HepG2 (cell line): ENCODE data around the gene ATG16L2. TPM values are rescaled to one million over a fixed set of nuclear protein-coding genes. Genes with fewer than 3 reads are reported as not detected.

ENCODE experiments used
- CENPT ChIP-seq: sonication (generic); formaldehyde crosslinking; IDR thresholded peaks from 2 replicates; pipeline ENCODE4 v1.8.0; 2022; ENCODE audit warnings: low read depth, mild to moderate bottlenecking, moderate library complexity, missing genetic modification reagents
- E2F2 ChIP-seq: sonication (generic); formaldehyde crosslinking; IDR thresholded peaks from 2 replicates; pipeline ENCODE4 v1.4.0; 2020; ENCODE audit warnings: missing genetic modification reagents, borderline replicate concordance
- ERF ChIP-seq: IDR thresholded peaks from 2 replicates; pipeline ENCODE4 v1.6.1; 2018; ENCODE audit warnings: missing biosample characterization, missing genetic modification reagents
- GRHL1 ChIP-seq: sonication (generic); formaldehyde crosslinking; conservative IDR thresholded peaks from 2 replicates; pipeline ENCODE4 v1.8.0; 2022; ENCODE audit warnings: missing genetic modification reagents
- MTA3 ChIP-seq: sonication (generic); formaldehyde crosslinking; IDR thresholded peaks from 2 replicates; pipeline ENCODE4 v1.4.0; 2020; ENCODE audit warnings: missing genetic modification reagents
- SRSF1 ChIP-seq: fragments of 200-400 bp; formaldehyde crosslinking; optimal IDR thresholded peaks from 2 replicates; pipeline ENCODE3; 2017; ENCODE audit warnings: mild to moderate bottlenecking, low read depth, low read length, moderate library complexity
- ZBTB1 ChIP-seq: sonication (generic); formaldehyde crosslinking; IDR thresholded peaks from 2 replicates; pipeline ENCODE4 v1.4.0; 2020; ENCODE audit warnings: missing genetic modification reagents, borderline replicate concordance
- ZBTB3 ChIP-seq: sonication (generic); formaldehyde crosslinking; IDR thresholded peaks from 2 replicates; pipeline ENCODE4 v1.4.0; 2020; ENCODE audit warnings: low read depth, mild to moderate bottlenecking, moderate library complexity, missing genetic modification reagents, borderline replicate concordance
- ZBTB49 ChIP-seq: sonication (generic); formaldehyde crosslinking; IDR thresholded peaks from 2 replicates; pipeline ENCODE4 v1.4.0; 2020; ENCODE audit warnings: missing genetic modification reagents, borderline replicate concordance
- ZNF136 ChIP-seq: sonication (generic); formaldehyde crosslinking; IDR thresholded peaks from 2 replicates; pipeline ENCODE4 v1.8.1; 2022; ENCODE audit warnings: low read depth, mild to moderate bottlenecking, moderate library complexity, missing genetic modification reagents
- ZNF205 ChIP-seq: IDR thresholded peaks from 2 replicates; pipeline ENCODE4 v1.6.1; 2018; ENCODE audit warnings: missing biosample characterization, missing genetic modification reagents
- ZNF776 ChIP-seq: sonication (generic); formaldehyde crosslinking; IDR thresholded peaks from 2 replicates; pipeline ENCODE4 v1.4.0; 2020; ENCODE audit warnings: mild to moderate bottlenecking, missing genetic modification reagents
- ZNF782 ChIP-seq: sonication (generic); formaldehyde crosslinking; IDR thresholded peaks from 2 replicates; pipeline ENCODE4 v1.4.0; 2020; ENCODE audit warnings: missing genetic modification reagents, mild to moderate bottlenecking, borderline replicate concordance
- ZNF841 ChIP-seq: sonication (generic); formaldehyde crosslinking; IDR thresholded peaks from 2 replicates; pipeline ENCODE4 v1.8.1; 2023; ENCODE audit warnings: missing genetic modification reagents, borderline replicate concordance
- polyA plus RNA-seq, 8 experiments: library from polyadenylated mRNA; depleted of rRNA in 3 of 8; stranded (reverse) in 7 of 8; unstranded in 1 of 8; fragments of >200 nt; fragmentation: Illumina TruSeq in 4 of 8; extraction: Trizol in 4 of 8; gene quantifications; 2 replicates each; pipeline versions ENCODE4 v1.2.1 to v1.2.3, GENCODE V29; 2011 to 2016; ENCODE audit warnings: low read depth in 4 of 8, missing spikeins in 1 of 8, mixed read lengths in 1 of 8; ENCODE audit not compliant: insufficient read depth in 1 of 8
- total RNA-seq, 5 experiments: library from RNA; depleted of rRNA; stranded (reverse); fragments of >200 nt; fragmentation: Illumina TruSeq; extraction: Trizol; gene quantifications; 2 replicates each; pipeline ENCODE4 v1.2.3, GENCODE V29; 2016; ENCODE audit warnings: low read depth in 1 of 5
- TF ChIP-seq, protein P1 (sequence below): sonication (generic); formaldehyde crosslinking; IDR thresholded peaks from 2 replicates; pipeline ENCODE4 v1.5.0; 2020; ENCODE audit warnings: missing genetic modification reagents, mild to moderate bottlenecking, borderline replicate concordance
- TF ChIP-seq, protein P2 (sequence below): IDR thresholded peaks from 2 replicates; pipeline ENCODE4 v1.6.1; 2016; ENCODE audit warnings: low read depth, missing genetic modification reagents, missing compliant biosample characterization

The ATG16L2 gene
- total and polyA plus RNA-seq, 2 of the 13 experiments (the other 11 are each of a cell fraction or from before 2014, with no cell fraction given) = 6.2 to 14.8 TPM

DNA sequence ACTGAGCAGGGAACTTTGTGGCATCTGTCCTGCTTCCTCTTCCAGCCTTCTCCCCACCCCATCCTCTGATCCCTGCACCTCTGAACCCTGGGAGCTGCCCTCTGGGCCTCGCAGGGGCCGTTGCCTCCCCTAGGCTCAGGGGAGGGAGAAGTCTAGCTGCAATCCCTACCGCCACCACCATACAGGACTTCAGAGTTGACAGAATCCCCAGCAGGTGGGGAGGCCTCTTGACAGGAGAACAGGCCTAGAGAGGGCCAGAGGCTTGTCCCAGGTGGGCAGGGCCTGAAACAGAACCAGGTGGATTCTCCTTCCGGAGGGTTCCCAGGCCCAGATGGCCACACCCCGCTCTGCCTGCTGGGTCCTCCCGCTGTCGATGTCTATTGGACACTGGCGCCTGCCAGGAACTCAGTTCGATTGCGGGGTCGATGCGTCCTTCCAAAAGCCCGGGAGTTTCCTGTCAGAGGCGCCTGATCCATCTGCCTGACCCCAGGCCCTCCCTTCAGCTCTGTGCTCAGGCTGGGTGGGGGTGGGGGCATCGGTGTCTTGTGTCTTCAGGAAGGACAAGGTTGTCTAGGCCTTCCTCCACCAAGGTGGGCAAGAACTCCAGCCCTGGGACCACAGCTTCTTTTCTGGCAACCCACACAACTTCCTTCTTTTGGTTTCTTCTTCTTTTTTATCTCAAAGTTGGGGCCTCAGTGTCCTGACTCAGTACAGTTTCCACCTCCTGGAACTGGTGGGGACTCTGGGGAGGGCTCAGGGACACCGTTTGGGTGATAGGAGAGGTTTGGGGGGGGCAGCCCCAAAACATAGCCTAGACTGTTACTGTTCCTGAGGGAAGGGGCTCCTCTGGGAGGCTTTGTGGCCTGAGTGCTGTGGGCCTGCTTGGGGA, 26.8 kb upstream of the ATG16L2 start (continued):
- TF ChIP-seq, protein P1, sequence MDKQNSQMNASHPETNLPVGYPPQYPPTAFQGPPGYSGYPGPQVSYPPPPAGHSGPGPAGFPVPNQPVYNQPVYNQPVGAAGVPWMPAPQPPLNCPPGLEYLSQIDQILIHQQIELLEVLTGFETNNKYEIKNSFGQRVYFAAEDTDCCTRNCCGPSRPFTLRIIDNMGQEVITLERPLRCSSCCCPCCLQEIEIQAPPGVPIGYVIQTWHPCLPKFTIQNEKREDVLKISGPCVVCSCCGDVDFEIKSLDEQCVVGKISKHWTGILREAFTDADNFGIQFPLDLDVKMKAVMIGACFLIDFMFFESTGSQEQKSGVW (CRISPR knock-in tag) = no peak
- TF ChIP-seq E2F2 (CRISPR knock-in tag) (no peak), MTA3 (CRISPR knock-in tag) (no peak), ZBTB49 (CRISPR knock-in tag) (no peak), GRHL1 (CRISPR knock-in tag) (no peak), ZNF205 (CRISPR knock-in tag) (0 out of 2 replicates have a peak, but pooled peaks have one; percentile 47), ZBTB3 (0 out of 2 replicates have a peak, but pooled peaks have one; percentile 63), ZNF782 (no peak), ZNF136 (CRISPR knock-in tag) (0 out of 2 replicates have a peak, but pooled peaks have one; percentile 32), ERF (CRISPR knock-in tag) (peak; percentile 79; the same call in 1 of the 2 replicates), SRSF1 (no peak), ZNF841 (no peak), ZBTB1 (CRISPR knock-in tag) (no peak), CENPT (CRISPR knock-in tag) (no peak), ZNF776 (CRISPR knock-in tag) (no peak)
- TF ChIP-seq, protein P2, sequence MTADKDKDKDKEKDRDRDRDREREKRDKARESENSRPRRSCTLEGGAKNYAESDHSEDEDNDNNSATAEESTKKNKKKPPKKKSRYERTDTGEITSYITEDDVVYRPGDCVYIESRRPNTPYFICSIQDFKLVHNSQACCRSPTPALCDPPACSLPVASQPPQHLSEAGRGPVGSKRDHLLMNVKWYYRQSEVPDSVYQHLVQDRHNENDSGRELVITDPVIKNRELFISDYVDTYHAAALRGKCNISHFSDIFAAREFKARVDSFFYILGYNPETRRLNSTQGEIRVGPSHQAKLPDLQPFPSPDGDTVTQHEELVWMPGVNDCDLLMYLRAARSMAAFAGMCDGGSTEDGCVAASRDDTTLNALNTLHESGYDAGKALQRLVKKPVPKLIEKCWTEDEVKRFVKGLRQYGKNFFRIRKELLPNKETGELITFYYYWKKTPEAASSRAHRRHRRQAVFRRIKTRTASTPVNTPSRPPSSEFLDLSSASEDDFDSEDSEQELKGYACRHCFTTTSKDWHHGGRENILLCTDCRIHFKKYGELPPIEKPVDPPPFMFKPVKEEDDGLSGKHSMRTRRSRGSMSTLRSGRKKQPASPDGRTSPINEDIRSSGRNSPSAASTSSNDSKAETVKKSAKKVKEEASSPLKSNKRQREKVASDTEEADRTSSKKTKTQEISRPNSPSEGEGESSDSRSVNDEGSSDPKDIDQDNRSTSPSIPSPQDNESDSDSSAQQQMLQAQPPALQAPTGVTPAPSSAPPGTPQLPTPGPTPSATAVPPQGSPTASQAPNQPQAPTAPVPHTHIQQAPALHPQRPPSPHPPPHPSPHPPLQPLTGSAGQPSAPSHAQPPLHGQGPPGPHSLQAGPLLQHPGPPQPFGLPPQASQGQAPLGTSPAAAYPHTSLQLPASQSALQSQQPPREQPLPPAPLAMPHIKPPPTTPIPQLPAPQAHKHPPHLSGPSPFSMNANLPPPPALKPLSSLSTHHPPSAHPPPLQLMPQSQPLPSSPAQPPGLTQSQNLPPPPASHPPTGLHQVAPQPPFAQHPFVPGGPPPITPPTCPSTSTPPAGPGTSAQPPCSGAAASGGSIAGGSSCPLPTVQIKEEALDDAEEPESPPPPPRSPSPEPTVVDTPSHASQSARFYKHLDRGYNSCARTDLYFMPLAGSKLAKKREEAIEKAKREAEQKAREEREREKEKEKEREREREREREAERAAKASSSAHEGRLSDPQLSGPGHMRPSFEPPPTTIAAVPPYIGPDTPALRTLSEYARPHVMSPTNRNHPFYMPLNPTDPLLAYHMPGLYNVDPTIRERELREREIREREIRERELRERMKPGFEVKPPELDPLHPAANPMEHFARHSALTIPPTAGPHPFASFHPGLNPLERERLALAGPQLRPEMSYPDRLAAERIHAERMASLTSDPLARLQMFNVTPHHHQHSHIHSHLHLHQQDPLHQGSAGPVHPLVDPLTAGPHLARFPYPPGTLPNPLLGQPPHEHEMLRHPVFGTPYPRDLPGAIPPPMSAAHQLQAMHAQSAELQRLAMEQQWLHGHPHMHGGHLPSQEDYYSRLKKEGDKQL (CRISPR knock-in tag) = no peak
